GM12878 (cell line): ENCODE results near the gene MIEN1. TPM values are rescaled to one million over a fixed set of nuclear protein-coding genes. Genes with fewer than 3 reads are reported as not detected.

ENCODE experiments used
- EP300 ChIP-seq, 2 experiments: fragments of 150-350 bp in 1 of 2; IDR thresholded peaks; 2 replicates each; pipeline ENCODE4 v1.6.1; 2011 to 2012; ENCODE audit warnings: low read depth in 2 of 2, low read length in 2 of 2, borderline replicate concordance in 1 of 2, improper control_type of control experiment in 1 of 2, inconsistent platforms in 1 of 2; ENCODE audit not compliant: control insufficient read depth in 1 of 2
- RAD21 ChIP-seq: IDR thresholded peaks from 2 replicates; pipeline ENCODE4 v1.6.1; 2011; ENCODE audit warnings: mild to moderate bottlenecking, low read depth, low read length, moderate library complexity; ENCODE audit not compliant: insufficient read depth
- RBBP5 ChIP-seq: fragments of 200-600 bp; sonication (generic); conservative IDR thresholded peaks from 2 replicates; pipeline ENCODE4 v1.6.1; 2016
- SIN3A ChIP-seq: IDR thresholded peaks from 2 replicates; pipeline ENCODE4 v1.6.1; 2012; ENCODE audit warnings: low read depth, low read length, improper control_type of control experiment
- SKIL ChIP-seq: fragments of 450-650 bp; IDR thresholded peaks from 2 replicates; pipeline ENCODE4 v1.6.1; 2017; ENCODE audit warnings: mild to moderate bottlenecking, low read depth, inconsistent platforms; ENCODE audit not compliant: poor library complexity, severe bottlenecking
- SMC3 ChIP-seq: IDR thresholded peaks from 2 replicates; pipeline ENCODE4 v1.6.1; 2011; ENCODE audit warnings: low read length, improper control_type of control experiment, borderline replicate concordance
- SREBF1 ChIP-seq: IDR thresholded peaks from 2 replicates; pipeline ENCODE4 v1.6.1; 2012; ENCODE audit warnings: mild to moderate bottlenecking, low read length
- SREBF2 ChIP-seq: IDR thresholded peaks from 2 replicates; pipeline ENCODE4 v1.6.1; 2012; ENCODE audit warnings: mild to moderate bottlenecking, low read length
- WRNIP1 ChIP-seq: IDR thresholded peaks from 2 replicates; pipeline ENCODE4 v1.6.1; 2011; ENCODE audit warnings: low read depth, low read length, improper control_type of control experiment, borderline replicate concordance
- YBX1 ChIP-seq: fragments of 450-650 bp; IDR thresholded peaks from 2 replicates; pipeline ENCODE4 v1.6.1; 2016; ENCODE audit warnings: antibody characterized with exemption
- ZNF384 ChIP-seq: IDR thresholded peaks from 2 replicates; pipeline ENCODE4 v1.6.1; 2012; ENCODE audit warnings: low read depth, mild to moderate bottlenecking, low read length, improper control_type of control experiment, borderline replicate concordance
- polyA plus RNA-seq, 11 experiments: library from polyadenylated mRNA; depleted of rRNA in 4 of 11; unstranded in 6 of 11; stranded (reverse) in 5 of 11; fragments of >200 nt; fragmentation: Nextera tagmentation in 4 of 11; fragmentation: Illumina TruSeq in 1 of 11; extraction: Ambion mirVana in 4 of 11; extraction: Trizol in 1 of 11; gene quantifications; 1 replicate in 1 of 11; 2 replicates in 10 of 11; pipeline versions ENCODE4 v1.2.1 to v1.2.3, GENCODE V29; 2011 to 2016; ENCODE audit warnings: inconsistent platforms in 2 of 11, missing spikeins in 2 of 11, low read depth in 1 of 11
- total RNA-seq, 4 experiments: library from RNA; depleted of rRNA in 3 of 4; stranded (reverse); fragments of >200 nt in 3 of 4; fragmentation: Illumina TruSeq in 1 of 4; extraction: Trizol in 1 of 4; gene quantifications; 2 replicates each; pipeline versions ENCODE4 v1.2.1 to v1.2.3, GENCODE V29; 2013 to 2021
- TF ChIP-seq, protein P1 (sequence below): fragments of 450-650 bp; IDR thresholded peaks from 2 replicates; pipeline ENCODE4 v1.6.1; 2018; ENCODE audit warnings: mild to moderate bottlenecking, low read depth, moderate library complexity; ENCODE audit not compliant: partially characterized antibody
- TF ChIP-seq, protein P2 (sequence below): fragments of 450-650 bp; IDR thresholded peaks from 2 replicates; pipeline ENCODE4 v1.6.1; 2017; ENCODE audit warnings: low read depth, mild to moderate bottlenecking, moderate library complexity
- TF ChIP-seq, protein P3 (sequence below): IDR thresholded peaks from 2 replicates; pipeline ENCODE4 v1.6.1; 2012; ENCODE audit warnings: low read depth, low read length, improper control_type of control experiment
- TF ChIP-seq, protein P4 (sequence below): fragments of 450-650 bp; IDR thresholded peaks from 2 replicates; pipeline ENCODE4 v1.6.1; 2017; ENCODE audit warnings: mild to moderate bottlenecking
- TF ChIP-seq, protein P5 (sequence below): fragments of 450-650 bp; formaldehyde crosslinking; IDR thresholded peaks from 2 replicates; pipeline ENCODE4 v1.4.0; 2022; ENCODE audit warnings: mild to moderate bottlenecking, moderate library complexity

Gene MIEN1
- total and polyA plus RNA-seq, 10 of the 15 experiments (the other 5 are each of a cell fraction or from before 2014, with no cell fraction given) = 24.9 to 89.1 (median 47.7) TPM

- TF ChIP-seq, protein P1, sequence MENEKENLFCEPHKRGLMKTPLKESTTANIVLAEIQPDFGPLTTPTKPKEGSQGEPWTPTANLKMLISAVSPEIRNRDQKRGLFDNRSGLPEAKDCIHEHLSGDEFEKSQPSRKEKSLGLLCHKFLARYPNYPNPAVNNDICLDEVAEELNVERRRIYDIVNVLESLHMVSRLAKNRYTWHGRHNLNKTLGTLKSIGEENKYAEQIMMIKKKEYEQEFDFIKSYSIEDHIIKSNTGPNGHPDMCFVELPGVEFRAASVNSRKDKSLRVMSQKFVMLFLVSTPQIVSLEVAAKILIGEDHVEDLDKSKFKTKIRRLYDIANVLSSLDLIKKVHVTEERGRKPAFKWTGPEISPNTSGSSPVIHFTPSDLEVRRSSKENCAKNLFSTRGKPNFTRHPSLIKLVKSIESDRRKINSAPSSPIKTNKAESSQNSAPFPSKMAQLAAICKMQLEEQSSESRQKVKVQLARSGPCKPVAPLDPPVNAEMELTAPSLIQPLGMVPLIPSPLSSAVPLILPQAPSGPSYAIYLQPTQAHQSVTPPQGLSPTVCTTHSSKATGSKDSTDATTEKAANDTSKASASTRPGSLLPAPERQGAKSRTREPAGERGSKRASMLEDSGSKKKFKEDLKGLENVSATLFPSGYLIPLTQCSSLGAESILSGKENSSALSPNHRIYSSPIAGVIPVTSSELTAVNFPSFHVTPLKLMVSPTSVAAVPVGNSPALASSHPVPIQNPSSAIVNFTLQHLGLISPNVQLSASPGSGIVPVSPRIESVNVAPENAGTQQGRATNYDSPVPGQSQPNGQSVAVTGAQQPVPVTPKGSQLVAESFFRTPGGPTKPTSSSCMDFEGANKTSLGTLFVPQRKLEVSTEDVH = no peak
- TF ChIP-seq SMC3 (peak; percentile 49), SREBF2 (no peak), EP300 (IDR thresholded peaks at IDR 0.05; ENCODE audit: borderline replicate concordance in 1 of 2, control insufficient read depth in 1 of 2, low read depth in 2 of 2, low read length in 2 of 2) (0 out of 4 replicates have a peak, but pooled peaks of 1 of the 2 experiments have one; percentile 13), ZNF384 (no peak), YBX1 (no peak), SREBF1 (no peak), SIN3A (peak; percentile 56; the same call in 1 of the 2 replicates), SKIL (no peak), WRNIP1 (no peak), RAD21 (peak; percentile 44), RBBP5 (no peak)
- TF ChIP-seq, protein P2, sequence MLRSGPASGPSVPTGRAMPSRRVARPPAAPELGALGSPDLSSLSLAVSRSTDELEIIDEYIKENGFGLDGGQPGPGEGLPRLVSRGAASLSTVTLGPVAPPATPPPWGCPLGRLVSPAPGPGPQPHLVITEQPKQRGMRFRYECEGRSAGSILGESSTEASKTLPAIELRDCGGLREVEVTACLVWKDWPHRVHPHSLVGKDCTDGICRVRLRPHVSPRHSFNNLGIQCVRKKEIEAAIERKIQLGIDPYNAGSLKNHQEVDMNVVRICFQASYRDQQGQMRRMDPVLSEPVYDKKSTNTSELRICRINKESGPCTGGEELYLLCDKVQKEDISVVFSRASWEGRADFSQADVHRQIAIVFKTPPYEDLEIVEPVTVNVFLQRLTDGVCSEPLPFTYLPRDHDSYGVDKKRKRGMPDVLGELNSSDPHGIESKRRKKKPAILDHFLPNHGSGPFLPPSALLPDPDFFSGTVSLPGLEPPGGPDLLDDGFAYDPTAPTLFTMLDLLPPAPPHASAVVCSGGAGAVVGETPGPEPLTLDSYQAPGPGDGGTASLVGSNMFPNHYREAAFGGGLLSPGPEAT = no peak; the same call in 1 of the 2 replicates
- TF ChIP-seq, protein P3, sequence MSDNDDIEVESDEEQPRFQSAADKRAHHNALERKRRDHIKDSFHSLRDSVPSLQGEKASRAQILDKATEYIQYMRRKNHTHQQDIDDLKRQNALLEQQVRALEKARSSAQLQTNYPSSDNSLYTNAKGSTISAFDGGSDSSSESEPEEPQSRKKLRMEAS = peak; percentile 92
- TF ChIP-seq, protein P4, sequence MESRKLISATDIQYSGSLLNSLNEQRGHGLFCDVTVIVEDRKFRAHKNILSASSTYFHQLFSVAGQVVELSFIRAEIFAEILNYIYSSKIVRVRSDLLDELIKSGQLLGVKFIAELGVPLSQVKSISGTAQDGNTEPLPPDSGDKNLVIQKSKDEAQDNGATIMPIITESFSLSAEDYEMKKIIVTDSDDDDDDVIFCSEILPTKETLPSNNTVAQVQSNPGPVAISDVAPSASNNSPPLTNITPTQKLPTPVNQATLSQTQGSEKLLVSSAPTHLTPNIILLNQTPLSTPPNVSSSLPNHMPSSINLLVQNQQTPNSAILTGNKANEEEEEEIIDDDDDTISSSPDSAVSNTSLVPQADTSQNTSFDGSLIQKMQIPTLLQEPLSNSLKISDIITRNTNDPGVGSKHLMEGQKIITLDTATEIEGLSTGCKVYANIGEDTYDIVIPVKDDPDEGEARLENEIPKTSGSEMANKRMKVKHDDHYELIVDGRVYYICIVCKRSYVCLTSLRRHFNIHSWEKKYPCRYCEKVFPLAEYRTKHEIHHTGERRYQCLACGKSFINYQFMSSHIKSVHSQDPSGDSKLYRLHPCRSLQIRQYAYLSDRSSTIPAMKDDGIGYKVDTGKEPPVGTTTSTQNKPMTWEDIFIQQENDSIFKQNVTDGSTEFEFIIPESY = no peak
- TF ChIP-seq, protein P5, sequence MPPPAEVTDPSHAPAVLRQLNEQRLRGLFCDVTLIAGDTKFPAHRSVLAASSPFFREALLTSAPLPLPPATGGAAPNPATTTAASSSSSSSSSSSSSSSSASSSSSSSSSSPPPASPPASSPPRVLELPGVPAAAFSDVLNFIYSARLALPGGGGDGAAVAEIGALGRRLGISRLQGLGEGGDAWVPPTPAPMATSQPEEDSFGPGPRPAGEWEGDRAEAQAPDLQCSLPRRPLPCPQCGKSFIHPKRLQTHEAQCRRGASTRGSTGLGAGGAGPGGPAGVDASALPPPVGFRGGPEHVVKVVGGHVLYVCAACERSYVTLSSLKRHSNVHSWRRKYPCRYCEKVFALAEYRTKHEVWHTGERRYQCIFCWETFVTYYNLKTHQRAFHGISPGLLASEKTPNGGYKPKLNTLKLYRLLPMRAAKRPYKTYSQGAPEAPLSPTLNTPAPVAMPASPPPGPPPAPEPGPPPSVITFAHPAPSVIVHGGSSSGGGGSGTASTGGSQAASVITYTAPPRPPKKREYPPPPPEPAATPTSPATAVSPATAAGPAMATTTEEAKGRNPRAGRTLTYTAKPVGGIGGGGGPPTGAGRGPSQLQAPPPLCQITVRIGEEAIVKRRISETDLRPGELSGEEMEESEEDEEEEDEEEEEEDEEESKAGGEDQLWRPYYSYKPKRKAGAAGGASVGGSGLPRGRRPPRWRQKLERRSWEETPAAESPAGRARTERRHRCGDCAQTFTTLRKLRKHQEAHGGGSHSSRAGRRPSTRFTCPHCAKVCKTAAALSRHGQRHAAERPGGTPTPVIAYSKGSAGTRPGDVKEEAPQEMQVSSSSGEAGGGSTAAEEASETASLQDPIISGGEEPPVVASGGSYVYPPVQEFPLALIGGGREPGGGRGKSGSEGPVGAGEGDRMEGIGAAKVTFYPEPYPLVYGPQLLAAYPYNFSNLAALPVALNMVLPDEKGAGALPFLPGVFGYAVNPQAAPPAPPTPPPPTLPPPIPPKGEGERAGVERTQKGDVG = no peak
Observed at GRCh38 chr17:39730095-39730921, at the start of gene MIEN1 (continued).
